GM23338 (cell line): ENCODE data around the gene SORCS2. TPM values are rescaled to one million over a fixed set of nuclear protein-coding genes. Genes with fewer than 3 reads are reported as not detected.

ENCODE experiments used
- ATAC-seq: fragments of 200-7000 bp; cut with Tn5 transposase; 3 replicates; pipeline ENCODE4 v1.9.1; 2020
- DNase-seq: peaks from one replicate; pipeline ENCODE4 v3.0.0-alpha.2; 2015; ENCODE audit warnings: low spot score
- H2AFZ ChIP-seq: fragments of 200-600 bp; sonication (generic); 2 replicates; pipeline ENCODE4 v1.8.0; 2016; ENCODE audit warnings: antibody characterized with exemption, mild to moderate bottlenecking, moderate library complexity
- H3F3A ChIP-seq: fragments of 200-600 bp; sonication (generic); replicated peaks from 2 replicates; pipeline ENCODE4 v1.8.0; 2017; ENCODE audit warnings: antibody characterized with exemption, mixed run types, low read depth
- H3K27ac ChIP-seq: fragments of 200-600 bp; sonication (generic); 2 replicates; pipeline ENCODE4 v1.6.1; 2016; ENCODE audit warnings: low read depth
- H3K27me3 ChIP-seq: fragments of 200-600 bp; sonication (generic); 2 replicates; pipeline ENCODE4 v1.8.0; 2016; ENCODE audit warnings: mild to moderate bottlenecking, mixed run types, moderate library complexity; ENCODE audit not compliant: insufficient read depth
- H3K36me3 ChIP-seq: fragments of 200-600 bp; sonication (generic); 2 replicates; pipeline ENCODE4 v1.8.0; 2016; ENCODE audit warnings: mild to moderate bottlenecking; ENCODE audit not compliant: insufficient read depth
- H3K4me1 ChIP-seq: fragments of 200-600 bp; sonication (generic); 2 replicates; pipeline ENCODE4 v1.8.0; 2016; ENCODE audit warnings: mild to moderate bottlenecking, moderate library complexity; ENCODE audit not compliant: insufficient read depth
- H3K4me2 ChIP-seq: fragments of 200-600 bp; sonication (generic); 2 replicates; pipeline ENCODE4 v1.7.1; 2017; ENCODE audit warnings: mixed run types
- H3K4me3 ChIP-seq: fragments of 200-600 bp; sonication (generic); 2 replicates; pipeline ENCODE4 v1.6.1; 2016; ENCODE audit warnings: mixed run types
- H3K79me2 ChIP-seq: fragments of 200-600 bp; sonication (generic); replicated peaks from 2 replicates; pipeline ENCODE4 v1.8.0; 2017; ENCODE audit warnings: mild to moderate bottlenecking; ENCODE audit not compliant: insufficient read depth
- H3K9me2 ChIP-seq: fragments of 200-600 bp; sonication (generic); 2 replicates; pipeline ENCODE4 v1.8.0; 2017; ENCODE audit not compliant: insufficient read depth
- H4K20me1 ChIP-seq: fragments of 200-600 bp; sonication (generic); replicated peaks from 2 replicates; pipeline ENCODE4 v1.8.0; 2017; ENCODE audit warnings: mild to moderate bottlenecking; ENCODE audit not compliant: insufficient read depth
- H3K27ac Mint-ChIP-seq: 2 replicates; pipeline ENCODE4 v1.8.0; 2020; ENCODE audit warnings: inconsistent platforms, mild to moderate bottlenecking, moderate library complexity, mixed read lengths
- H3K27me3 Mint-ChIP-seq: 3 replicates; pipeline ENCODE4 v1.8.0; 2022; ENCODE audit warnings: low read depth, mild to moderate bottlenecking, moderate library complexity, mixed read lengths, inconsistent platforms; ENCODE audit not compliant: insufficient read depth, poor library complexity
- H3K36me3 Mint-ChIP-seq: 3 replicates; pipeline ENCODE4 v1.8.0; 2021; ENCODE audit warnings: low read depth, mild to moderate bottlenecking, inconsistent platforms, moderate library complexity, mixed read lengths
- H3K4me1 Mint-ChIP-seq: 3 replicates; pipeline ENCODE4 v1.8.0; 2020; ENCODE audit warnings: mild to moderate bottlenecking, inconsistent platforms, mixed read lengths
- H3K4me3 Mint-ChIP-seq: 3 replicates; pipeline ENCODE4 v1.8.0; 2021; ENCODE audit warnings: moderate library complexity, mild to moderate bottlenecking, inconsistent platforms, mixed read lengths
- H3K9me3 Mint-ChIP-seq: 3 replicates; pipeline ENCODE4 v1.8.0; 2020; ENCODE audit warnings: moderate library complexity, mild to moderate bottlenecking, inconsistent platforms, mixed read lengths
- CREB1 ChIP-seq: fragments of 250-450 bp; sonication (Bioruptor Pico); IDR thresholded peaks from 2 replicates; pipeline ENCODE4 v1.5.0; 2020; ENCODE audit warnings: low read depth, mild to moderate bottlenecking, moderate library complexity
- CTCF ChIP-seq, 2 experiments: fragments of 200-600 bp in 1 of 2; sonication (generic) in 1 of 2; conservative IDR thresholded peaks; 2 replicates each; pipeline versions ENCODE4 v1.5.1 to v1.6.1; 2016 to 2017; ENCODE audit warnings: antibody characterized with exemption in 2 of 2, low read depth in 2 of 2, mild to moderate bottlenecking in 2 of 2, moderate library complexity in 1 of 2
- ETS1 ChIP-seq: IDR thresholded peaks from 2 replicates; pipeline ENCODE4 v1.6.1; 2016; ENCODE audit warnings: antibody characterized with exemption
- EZH2 ChIP-seq: fragments of 200-600 bp; sonication (generic); IDR thresholded peaks from one replicate; pipeline ENCODE4 v1.8.0; 2017; ENCODE audit warnings: antibody characterized with exemption, mild to moderate bottlenecking, low read depth; ENCODE audit not compliant: unreplicated experiment
- EZH2phosphoT487 ChIP-seq: fragments of 200-600 bp; sonication (generic); IDR thresholded peaks from one replicate; pipeline ENCODE4 v1.8.1; 2018; ENCODE audit warnings: antibody characterized with exemption; ENCODE audit not compliant: unreplicated experiment
- JUNB ChIP-seq: IDR thresholded peaks from one replicate; pipeline ENCODE4 v1.6.1; 2016; ENCODE audit warnings: antibody characterized with exemption; ENCODE audit not compliant: unreplicated experiment
- NANOG ChIP-seq: IDR thresholded peaks from 2 replicates; pipeline ENCODE4 v1.6.1; 2016; ENCODE audit warnings: antibody characterized with exemption, borderline replicate concordance
- POLR2AphosphoS5 ChIP-seq: IDR thresholded peaks from 2 replicates; pipeline ENCODE4 v1.6.1; 2016; ENCODE audit warnings: antibody characterized with exemption, low read depth
- REST ChIP-seq: IDR thresholded peaks from one replicate; pipeline ENCODE4 v1.6.1; 2018; ENCODE audit warnings: antibody characterized with exemption; ENCODE audit not compliant: unreplicated experiment
- STAT1 ChIP-seq: IDR thresholded peaks from one replicate; pipeline ENCODE4 v1.6.1; 2016; ENCODE audit warnings: antibody characterized with exemption; ENCODE audit not compliant: unreplicated experiment
- ZNF114 ChIP-seq: fragments of 250-450 bp; sonication (Bioruptor Pico); IDR thresholded peaks from 2 replicates; pipeline ENCODE4 v1.5.0; 2020; ENCODE audit warnings: mild to moderate bottlenecking, moderate library complexity
- ZNF331 ChIP-seq: fragments of 250-450 bp; sonication (Bioruptor Pico); IDR thresholded peaks from 2 replicates; pipeline ENCODE4 v1.5.0; 2020; ENCODE audit warnings: low read depth, mild to moderate bottlenecking, moderate library complexity
- ZNF462 ChIP-seq: fragments of 250-450 bp; sonication (Bioruptor Pico); IDR thresholded peaks from 2 replicates; pipeline ENCODE4 v1.5.0; 2020; ENCODE audit warnings: mild to moderate bottlenecking, moderate library complexity
- polyA plus RNA-seq: library from polyadenylated mRNA; unstranded; fragments of >200 nt; fragmentation: Nextera tagmentation; extraction: Ambion mirVana; gene quantifications from 2 replicates; pipeline ENCODE4 v1.2.1, GENCODE V29; 2016
- total RNA-seq: library from RNA; depleted of rRNA; stranded (reverse); fragments of >200 nt; shearing (Covaris generic); gene quantifications from 2 replicates; pipeline ENCODE4 v1.2.3, GENCODE V29; 2014

SORCS2 gene
- total and polyA plus RNA-seq, 2 experiments from 2014 or later: 0.47 to 2.4 TPM

DNA sequence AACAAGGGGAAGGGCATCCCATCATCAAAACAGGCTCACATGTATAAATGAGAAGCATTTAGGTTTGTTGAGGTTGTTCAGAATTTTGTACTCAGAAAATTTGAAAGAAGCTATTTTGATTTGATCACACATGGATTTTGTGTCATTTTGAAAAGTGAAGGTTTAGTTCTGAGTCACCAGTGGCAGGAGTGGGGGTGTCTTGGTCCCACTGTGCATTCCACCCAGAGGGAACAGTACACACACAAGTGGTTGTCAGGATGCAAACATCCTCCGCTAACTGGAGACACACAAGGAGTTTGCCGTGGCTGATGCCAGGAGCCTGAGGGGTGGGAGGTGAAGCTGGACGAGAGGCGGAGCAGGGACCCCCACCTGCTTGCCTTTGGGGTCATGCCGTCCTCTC lies 440.6 kb downstream of the SORCS2 start:
- Mint-ChIP-seq H3K27me3 (peaks cover 17% of the 10 kb centered on the region), H3K27ac (no peak overlapping the region), H3K36me3 (peaks cover 3% of the 10 kb centered on the region; the same call in 1 of the 3 replicates), H3K4me3 (no peak overlapping the region), H3K4me1 (peaks cover 27% of the 10 kb centered on the region; the same call in 2 of the 3 replicates), H3K9me3 (peaks cover 25% of the 10 kb centered on the region; the same call in 2 of the 3 replicates)
- 0 out of 2 replicates have a peak overlapping the region, but pooled peaks have one; percentile 14 for H3K4me2 ChIP-seq
- no peak overlapping the region for H3K4me3 ChIP-seq
- DNase-seq (no peak), ATAC-seq (peak; percentile 22; the same call in 2 of the 3 replicates)
- no peak overlapping the region for H3K27ac ChIP-seq
- H3F3A ChIP-seq: no peaks in the 10 kb centered on the region
- TF ChIP-seq ZNF331 (no peak), NANOG (no peak), EZH2 (no peak), ZNF114 (no peak), CREB1 (no peak), STAT1 (no peak), REST (no peak), EZH2phosphoT487 (no peak), CTCF (conservative IDR thresholded peaks at IDR 0.05; ENCODE audit: low read depth in 2 of 2) (no peak), JUNB (no peak), ETS1 (no peak), POLR2AphosphoS5 (no peak), ZNF462 (CRISPR knock-in tag) (no peak)
- H3K4me1 ChIP-seq: peaks cover 13% of the 10 kb centered on the region
- H3K9me2 ChIP-seq: no peaks in the 10 kb centered on the region
- H2AFZ ChIP-seq: no peak overlapping the region
- H4K20me1 ChIP-seq: no peaks in the 10 kb centered on the region
- no peaks in the 10 kb centered on the region for H3K36me3 ChIP-seq
- no peaks in the 10 kb centered on the region for H3K79me2 ChIP-seq
- no peaks in the 10 kb centered on the region for H3K27me3 ChIP-seq
